Karpas-422 (cell line): Measurements from ENCODE around the gene MED27. TPM values are rescaled to one million over a fixed set of nuclear protein-coding genes. Genes with fewer than 3 reads are reported as not detected.

Source experiments
- DNase-seq: peaks from one replicate; pipeline ENCODE4 v3.0.0-alpha.2; 2015
- H2AFZ ChIP-seq: fragments of 200-600 bp; sonication (generic); 2 replicates; pipeline ENCODE4 v1.6.1; 2014; ENCODE audit warnings: antibody characterized with exemption, low read length, mixed read lengths
- H3K27ac ChIP-seq: fragments of 200-600 bp; sonication (generic); 2 replicates; pipeline ENCODE4 v1.5.1; 2014; ENCODE audit warnings: mild to moderate bottlenecking, low read length, moderate library complexity
- H3K27me3 ChIP-seq: fragments of 200-600 bp; sonication (generic); 2 replicates; pipeline ENCODE4 v1.6.1; 2014; ENCODE audit warnings: low read length, mixed read lengths
- H3K36me3 ChIP-seq: fragments of 200-600 bp; sonication (generic); 2 replicates; pipeline ENCODE4 v1.6.1; 2014; ENCODE audit warnings: low read length, mixed read lengths; ENCODE audit not compliant: insufficient read depth
- H3K4me1 ChIP-seq: fragments of 200-600 bp; sonication (generic); 2 replicates; pipeline ENCODE4 v1.6.1; 2014; ENCODE audit warnings: mild to moderate bottlenecking, low read length, mixed read lengths
- H3K4me2 ChIP-seq: fragments of 200-600 bp; sonication (generic); 2 replicates; pipeline ENCODE4 v1.6.1; 2014; ENCODE audit warnings: low read length, low read depth, mild to moderate bottlenecking; ENCODE audit not compliant: poor library complexity, severe bottlenecking
- H3K4me3 ChIP-seq: fragments of 200-600 bp; sonication (generic); 2 replicates; pipeline ENCODE4 v1.5.1; 2014; ENCODE audit warnings: mild to moderate bottlenecking, antibody characterized with exemption, low read length, mixed read lengths
- H3K79me2 ChIP-seq: fragments of 200-600 bp; sonication (generic); 2 replicates; pipeline ENCODE4 v1.6.1; 2014; ENCODE audit warnings: mild to moderate bottlenecking, low read length, mixed read lengths
- H3K9ac ChIP-seq: fragments of 200-600 bp; sonication (generic); 2 replicates; pipeline ENCODE4 v1.6.0; 2014; ENCODE audit warnings: low read length
- H3K9me2 ChIP-seq: fragments of 200-600 bp; sonication (generic), shearing (Covaris generic); replicated peaks from 2 replicates; pipeline ENCODE4 v1.6.0; 2014; ENCODE audit warnings: mild to moderate bottlenecking, low read length, moderate library complexity; ENCODE audit not compliant: insufficient read depth
- H3K9me3 ChIP-seq: fragments of 300-700, 200-600 bp; sonication (generic); 2 replicates; pipeline ENCODE4 v1.6.1; 2014; ENCODE audit warnings: low read length, mixed read lengths
- H4K20me1 ChIP-seq: fragments of 200-600 bp; sonication (generic); 2 replicates; pipeline ENCODE4 v1.6.1; 2014; ENCODE audit warnings: mild to moderate bottlenecking, antibody characterized with exemption, low read length, low read depth; ENCODE audit not compliant: insufficient read depth
- total RNA-seq: library from RNA; depleted of rRNA; stranded (reverse); fragments of >200 nt; shearing (Covaris generic); gene quantifications from 2 replicates; pipeline ENCODE4 v1.2.3, GENCODE V29; 2014; ENCODE audit warnings: low replicate concordance

The MED27 gene
- total RNA-seq, 1 experiment from 2014 or later = 19.8 TPM

DNA sequence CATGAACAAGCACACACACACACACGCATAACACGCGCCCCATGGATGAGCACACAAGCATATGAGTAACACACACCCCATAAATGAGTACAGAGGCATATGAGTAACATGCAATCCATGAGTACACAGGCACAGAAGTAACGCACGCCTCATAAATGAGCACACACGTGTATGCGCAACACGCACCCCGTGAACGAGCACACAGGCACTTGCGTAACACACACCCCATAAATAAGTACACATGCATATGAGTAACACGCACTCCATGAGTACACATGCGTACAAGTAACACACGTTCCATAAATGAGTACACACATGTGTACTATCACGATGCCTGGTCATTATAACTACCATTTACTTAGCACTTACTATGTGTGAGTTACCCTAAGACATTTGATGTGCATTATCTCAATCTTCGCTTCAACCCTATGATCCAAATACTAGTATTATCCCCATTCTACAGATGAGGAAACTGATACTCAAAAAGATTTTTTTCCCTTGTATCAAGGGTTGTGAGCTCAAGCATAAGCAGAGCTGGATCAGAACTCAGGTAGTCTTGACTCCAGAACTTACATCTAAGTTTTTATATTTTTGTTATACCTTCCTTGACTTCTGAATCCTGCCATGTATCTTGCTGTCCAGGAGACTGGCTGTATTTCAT, 7.7 kb downstream of the MED27 start:
- H3K9ac ChIP-seq = no peak overlapping the region
- H2AFZ ChIP-seq = no peak overlapping the region
- peaks cover 5% of the 10 kb centered on the region for H3K4me1 ChIP-seq
- H4K20me1 ChIP-seq = peaks cover 18% of the 10 kb centered on the region; the same call in 1 of the 2 replicates
- DNase-seq = no peak
- H3K27me3 ChIP-seq = no peaks in the 10 kb centered on the region
- no peak overlapping the region for H3K4me2 ChIP-seq
- no peaks in the 10 kb centered on the region for H3K9me2 ChIP-seq
- peaks cover 13% of the 10 kb centered on the region; the same call in 1 of the 2 replicates for H3K36me3 ChIP-seq
- H3K4me3 ChIP-seq = no peak overlapping the region
- H3K27ac ChIP-seq = no peak overlapping the region
- H3K9me3 ChIP-seq = no peaks in the 10 kb centered on the region
- H3K79me2 ChIP-seq = peaks cover 96% of the 10 kb centered on the region

DNA sequence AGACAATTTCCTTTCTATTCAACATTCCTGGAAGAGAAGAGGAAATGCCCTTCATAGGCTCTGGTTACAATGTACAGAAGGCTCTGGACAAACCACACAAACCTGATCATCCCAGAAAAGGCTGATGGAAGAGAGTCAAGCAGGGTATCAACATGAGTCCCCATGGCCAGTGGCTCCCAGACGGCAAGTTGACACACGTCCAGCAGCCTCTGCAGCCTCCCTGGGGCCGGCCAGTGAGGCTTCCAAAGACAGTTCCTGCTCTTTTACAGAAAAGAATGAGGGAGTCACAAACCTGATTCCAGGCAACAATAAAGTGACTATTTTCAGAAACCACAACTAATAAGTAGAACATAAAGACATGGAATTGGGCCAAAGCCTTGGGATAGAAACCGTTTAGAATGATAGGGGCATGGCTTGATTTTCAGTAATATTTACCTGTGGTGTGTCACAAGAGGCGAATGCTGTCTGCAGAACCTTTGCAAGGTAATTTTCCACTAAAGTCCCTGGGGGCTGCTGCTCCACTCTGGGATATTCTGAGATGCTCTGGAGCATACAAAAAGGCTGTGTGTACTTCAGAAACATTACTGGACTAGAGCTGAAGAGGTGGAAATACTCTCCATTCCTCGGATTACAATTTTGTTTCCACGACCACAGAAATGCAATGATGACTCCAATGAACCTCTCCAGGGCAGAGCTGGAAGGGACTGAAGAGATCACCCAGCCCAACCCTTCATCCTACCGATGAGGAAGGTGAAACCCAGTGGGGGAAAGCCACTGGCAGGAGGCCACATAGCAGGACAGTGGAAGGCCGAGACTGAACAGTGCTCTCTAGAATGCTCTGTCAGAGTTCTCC, 10.4 kb downstream of the MED27 start:
- Histone ChIP-seq H3K27me3 (no peaks in the 10 kb centered on the region), H3K9me3 (no peaks in the 10 kb centered on the region), H3K9me2 (no peaks in the 10 kb centered on the region), H3K79me2 (peaks cover 94% of the 10 kb centered on the region), H3K9ac (no peak overlapping the region), H3K4me1 (peaks cover 8% of the 10 kb centered on the region), H3K4me2 (no peak overlapping the region), H4K20me1 (peaks cover 18% of the 10 kb centered on the region; the same call in 1 of the 2 replicates), H3K36me3 (peaks cover 14% of the 10 kb centered on the region; the same call in 1 of the 2 replicates), H3K27ac (no peak overlapping the region), H3K4me3 (no peak overlapping the region), H2AFZ (no peak overlapping the region)
- DNase-seq = no peak

GRCh38 chr9:132068605-132069004, 11.1 kb downstream of the MED27 start:
- Histone ChIP-seq H3K36me3 (peaks cover 12% of the 10 kb centered on the region; the same call in 1 of the 2 replicates), H3K79me2 (peaks cover 94% of the 10 kb centered on the region), H3K27ac (no peak overlapping the region)

DNA sequence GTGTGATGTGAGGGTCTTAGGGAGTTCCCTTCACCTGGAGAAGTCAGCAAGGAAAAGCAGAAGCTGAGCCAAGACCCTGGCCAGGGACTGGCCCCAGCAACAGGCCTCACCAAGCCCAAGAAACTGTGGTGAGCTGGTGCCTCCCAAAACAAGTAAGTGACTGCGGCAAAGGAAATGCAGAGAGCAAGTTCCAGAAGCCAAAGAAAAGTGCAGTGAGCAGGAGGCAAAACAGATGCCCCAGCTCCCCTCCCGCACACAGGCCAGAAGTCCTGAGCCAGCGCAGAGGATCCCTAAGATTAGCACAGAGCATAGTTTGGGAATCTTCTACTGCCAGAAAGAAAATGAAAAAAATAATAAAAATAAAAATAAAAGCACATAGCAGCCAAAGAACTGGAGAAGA, 13.2 kb downstream of the MED27 start:
- H3K4me2 ChIP-seq = no peak overlapping the region
- no peak overlapping the region for H3K27ac ChIP-seq
- peaks cover 8% of the 10 kb centered on the region for H3K4me1 ChIP-seq
- H3K9ac ChIP-seq = no peak overlapping the region
- peaks cover 94% of the 10 kb centered on the region for H3K79me2 ChIP-seq
- no peak overlapping the region for H3K4me3 ChIP-seq
- no peak for DNase-seq
- no peaks in the 10 kb centered on the region for H3K9me2 ChIP-seq
- peaks cover 10% of the 10 kb centered on the region; the same call in 1 of the 2 replicates for H4K20me1 ChIP-seq
- no peaks in the 10 kb centered on the region for H3K27me3 ChIP-seq
- H2AFZ ChIP-seq = no peak overlapping the region
- no peaks in the 10 kb centered on the region for H3K9me3 ChIP-seq
- H3K36me3 ChIP-seq = peaks cover 3% of the 10 kb centered on the region; the same call in 1 of the 2 replicates

More at GRCh38 chr9:132068605-132069004, 11.1 kb downstream of the MED27 start:
- Histone ChIP-seq H3K4me2 (no peak overlapping the region), H4K20me1 (peaks cover 18% of the 10 kb centered on the region; the same call in 1 of the 2 replicates), H2AFZ (no peak overlapping the region), H3K27me3 (no peaks in the 10 kb centered on the region), H3K4me3 (no peak overlapping the region), H3K9me3 (no peaks in the 10 kb centered on the region), H3K9ac (no peak overlapping the region), H3K9me2 (no peaks in the 10 kb centered on the region), H3K4me1 (peaks cover 8% of the 10 kb centered on the region)
- no peak for DNase-seq

DNA sequence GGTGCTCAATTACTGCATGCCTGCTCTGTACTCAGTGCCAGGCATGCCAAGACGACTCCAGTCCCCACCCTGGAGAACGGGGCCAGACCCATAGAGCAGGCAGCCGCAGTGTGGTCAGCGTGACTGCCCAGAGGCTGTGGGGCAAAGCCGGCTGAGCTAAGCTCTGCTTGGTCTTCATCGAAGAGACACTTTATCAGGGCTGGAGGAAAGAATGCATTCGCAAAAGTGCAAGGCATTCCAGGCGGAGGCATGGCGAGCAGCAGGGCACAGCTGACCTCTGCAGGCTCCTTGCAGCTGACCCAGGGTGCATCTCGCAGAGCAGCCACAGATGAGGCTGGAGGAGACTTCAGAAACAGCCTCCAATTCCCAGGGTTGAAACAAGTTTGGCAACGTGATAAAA, 13.6 kb downstream of the MED27 start:
- Histone ChIP-seq H3K9me3 (no peaks in the 10 kb centered on the region), H3K4me1 (peaks cover 8% of the 10 kb centered on the region), H3K4me2 (no peak overlapping the region), H4K20me1 (peaks cover 5% of the 10 kb centered on the region; the same call in 1 of the 2 replicates), H3K9me2 (no peaks in the 10 kb centered on the region), H3K27ac (no peak overlapping the region), H3K9ac (no peak overlapping the region), H3K4me3 (no peak overlapping the region), H3K36me3 (peaks cover 3% of the 10 kb centered on the region; the same call in 1 of the 2 replicates), H3K79me2 (peaks cover 94% of the 10 kb centered on the region), H3K27me3 (no peaks in the 10 kb centered on the region), H2AFZ (no peak overlapping the region)
- no peak for DNase-seq

DNA sequence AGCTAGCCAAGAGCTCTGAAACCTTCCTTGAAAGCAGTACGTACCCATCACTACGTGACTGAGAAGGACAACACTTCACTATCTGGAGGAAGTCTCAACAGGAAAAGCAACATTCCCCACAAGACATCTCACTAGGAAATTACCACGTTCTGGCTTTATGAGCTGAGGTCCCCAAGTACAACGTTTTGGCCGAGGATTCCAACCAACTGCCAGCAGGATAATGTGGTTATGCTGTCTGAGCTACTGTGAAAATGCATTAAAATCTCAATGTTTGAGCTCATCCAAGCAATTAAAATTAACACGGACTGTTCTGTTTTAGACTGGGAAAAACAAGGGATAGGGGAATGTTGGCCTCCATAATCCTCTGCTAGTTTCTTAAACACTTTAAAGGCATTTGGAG, 16.4 kb downstream of the MED27 start:
- Histone ChIP-seq H2AFZ (no peak overlapping the region), H4K20me1 (no peaks in the 10 kb centered on the region), H3K9me3 (peaks cover 9% of the 10 kb centered on the region; the same call in 1 of the 2 replicates), H3K4me1 (peaks cover 8% of the 10 kb centered on the region), H3K9ac (no peak overlapping the region), H3K79me2 (peaks cover 90% of the 10 kb centered on the region), H3K27ac (no peak overlapping the region), H3K9me2 (no peaks in the 10 kb centered on the region), H3K27me3 (no peaks in the 10 kb centered on the region), H3K36me3 (peaks cover 14% of the 10 kb centered on the region; the same call in 1 of the 2 replicates), H3K4me2 (no peak overlapping the region), H3K4me3 (no peak overlapping the region)
- no peak for DNase-seq

DNA sequence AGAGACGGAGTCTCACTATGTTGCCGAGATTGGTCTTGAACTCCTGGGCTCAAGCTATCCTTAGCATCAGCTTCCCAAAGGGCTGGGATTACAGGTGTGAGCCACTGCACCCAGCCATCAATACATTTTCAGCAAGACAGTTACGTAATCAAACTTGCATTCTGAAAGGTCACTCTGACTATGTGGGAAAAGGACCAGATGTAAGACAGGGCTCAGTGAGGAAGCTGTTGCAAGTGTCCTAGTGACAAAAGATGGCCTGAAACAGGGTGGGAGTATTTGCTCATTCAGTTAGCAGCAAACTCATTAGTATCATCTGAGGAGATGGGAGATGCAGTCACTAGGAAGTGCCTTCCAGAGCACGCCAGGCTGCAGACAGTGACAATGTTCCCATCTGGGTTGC, 16.9 kb downstream of the MED27 start:
- H3K36me3 ChIP-seq = peaks cover 14% of the 10 kb centered on the region; the same call in 1 of the 2 replicates
- H3K27me3 ChIP-seq = no peaks in the 10 kb centered on the region
- H2AFZ ChIP-seq = no peak overlapping the region
- no peak for DNase-seq
- peaks cover 8% of the 10 kb centered on the region for H3K4me1 ChIP-seq
- H3K9me3 ChIP-seq = peaks cover 9% of the 10 kb centered on the region; the same call in 1 of the 2 replicates
- H3K4me2 ChIP-seq = no peak overlapping the region
- H3K4me3 ChIP-seq = no peak overlapping the region
- H3K9me2 ChIP-seq = no peaks in the 10 kb centered on the region
- no peaks in the 10 kb centered on the region for H4K20me1 ChIP-seq
- peaks cover 86% of the 10 kb centered on the region for H3K79me2 ChIP-seq
- no peak overlapping the region for H3K27ac ChIP-seq
- H3K9ac ChIP-seq = no peak overlapping the region

GRCh38 chr9:132061526-132061925, 18.1 kb downstream of the MED27 start:
- DNase-seq = no peak
- no peaks in the 10 kb centered on the region for H4K20me1 ChIP-seq
- no peak overlapping the region for H2AFZ ChIP-seq
- no peak overlapping the region for H3K4me3 ChIP-seq
- no peaks in the 10 kb centered on the region for H3K27me3 ChIP-seq
- no peaks in the 10 kb centered on the region for H3K9me2 ChIP-seq
- no peaks in the 10 kb centered on the region for H3K4me1 ChIP-seq
- no peak overlapping the region for H3K9ac ChIP-seq
- peaks cover 9% of the 10 kb centered on the region; the same call in 1 of the 2 replicates for H3K9me3 ChIP-seq
- no peak overlapping the region for H3K4me2 ChIP-seq
- no peak overlapping the region for H3K27ac ChIP-seq
- peaks cover 14% of the 10 kb centered on the region; the same call in 1 of the 2 replicates for H3K36me3 ChIP-seq
- H3K79me2 ChIP-seq = peaks cover 89% of the 10 kb centered on the region
